HepG2 (cell line): ENCODE results near the gene HLA-DOA. TPM values are rescaled to one million over a fixed set of nuclear protein-coding genes. Genes with fewer than 3 reads are reported as not detected.

Experiments used
- ATAC-seq: fragments of 200-7000 bp; cut with Tn5 transposase; 3 replicates; pipeline ENCODE4 v1.9.1; 2020; ENCODE audit warnings: mild to moderate bottlenecking, moderate library complexity
- BruUV-seq: library from RNA; stranded (reverse); fragments of 400-500 nt; replicated peaks from 2 replicates; lab custom pipeline; 2021; lab: Mats Ljungman, UMichigan
- CTCF ChIA-PET: fragments of 300-600 bp; formaldehyde crosslinking; extraction: SDS; loops from one replicate; lab custom pipeline; 2021; ENCODE audit warnings: low total read pairs, inconsistent platforms, low intra/inter-chr PET ratio; lab: Yijun Ruan, JAX
- POLR2A ChIA-PET: fragments of 350-600 bp; sonication (Branson Sonifier 250); formaldehyde crosslinking; loops from one replicate; lab custom pipeline; 2020; ENCODE audit warnings: antibody characterized with exemption, inconsistent platforms; lab: Yijun Ruan, JAX
- DNase-seq: peaks from one replicate; pipeline ENCODE4 v3.0.0-alpha.2; 2015; ENCODE audit warnings: low spot score
- FAIRE-seq: peaks from 3 replicates; lab custom pipeline; 2011; peaks lifted over from hg19 to GRCh38; lab: Jason Lieb, UNC
- H2AFZ ChIP-seq: one replicate; pipeline ENCODE4 v1.6.1; 2011; ENCODE audit warnings: low read length, inconsistent platforms
- H3K27ac ChIP-seq: fragments of 300-600 bp; 3 replicates; pipeline ENCODE4 v1.8.0; 2011; ENCODE audit warnings: mixed run types, mild to moderate bottlenecking, mixed read lengths, low read length, inconsistent platforms; ENCODE audit not compliant: insufficient read depth; ENCODE audit errors: extremely low read length
- H3K27me3 ChIP-seq, 2 experiments: fragments of 200-600 bp in 1 of 2; 2 replicates in 1 of 2; 3 replicates in 1 of 2; pipeline versions ENCODE4 v1.6.0 to v1.8.0; 2011; ENCODE audit warnings: low read length in 2 of 2, mild to moderate bottlenecking in 2 of 2, moderate library complexity in 2 of 2, inconsistent platforms in 1 of 2; ENCODE audit not compliant: insufficient read depth in 2 of 2, control insufficient read depth in 1 of 2
- H3K36me3 ChIP-seq, 2 experiments: fragments of 200-600 bp in 1 of 2; replicated peaks in 1 of 2; 2 replicates in 1 of 2; 3 replicates in 1 of 2; pipeline versions ENCODE4 v1.5.1 to v1.8.0; 2011; ENCODE audit warnings: low read length in 2 of 2, inconsistent platforms in 1 of 2; ENCODE audit not compliant: insufficient read depth in 2 of 2, control insufficient read depth in 1 of 2
- H3K4me1 ChIP-seq: 2 replicates; pipeline ENCODE4 v1.5.1; 2012; ENCODE audit warnings: low read length, inconsistent platforms; ENCODE audit not compliant: insufficient read depth
- H3K4me2 ChIP-seq: 2 replicates; pipeline ENCODE4 v1.6.0; 2011; ENCODE audit warnings: low read depth, low read length, inconsistent platforms
- H3K4me3 ChIP-seq, 3 experiments: fragments of 200-600 bp in 1 of 3; sonication (generic), shearing (Covaris generic) in 1 of 3; replicated peaks in 1 of 3; 2 replicates each; pipeline ENCODE4 v1.5.1; 2011 to 2016; ENCODE audit warnings: low read length in 3 of 3, inconsistent platforms in 2 of 3, low read depth in 2 of 3, mild to moderate bottlenecking in 2 of 3, control low read depth in 1 of 3, mixed read lengths in 1 of 3; ENCODE audit not compliant: insufficient read depth in 1 of 3
- H3K79me2 ChIP-seq: one replicate; pipeline ENCODE4 v1.6.1; 2011; ENCODE audit warnings: low read length, inconsistent platforms; ENCODE audit not compliant: insufficient read depth
- H3K9ac ChIP-seq: 2 replicates; pipeline ENCODE4 v1.6.0; 2011; ENCODE audit warnings: mild to moderate bottlenecking, low read depth, low read length, inconsistent platforms; ENCODE audit not compliant: insufficient read depth
- H3K9me3 ChIP-seq: 2 replicates; pipeline ENCODE4 v1.5.1; 2012; ENCODE audit warnings: mild to moderate bottlenecking, low read length
- H4K20me1 ChIP-seq: 2 replicates; pipeline ENCODE4 v1.6.0; 2011; ENCODE audit warnings: inconsistent platforms, mild to moderate bottlenecking, low read length, moderate library complexity; ENCODE audit not compliant: insufficient read depth
- ARID4A ChIP-seq: sonication (generic); formaldehyde crosslinking; IDR thresholded peaks from 2 replicates; pipeline ENCODE4 v1.5.0; 2020; ENCODE audit warnings: mild to moderate bottlenecking, missing genetic modification reagents, borderline replicate concordance
- HNRNPUL1 ChIP-seq: fragments of 200-400 bp; formaldehyde crosslinking; IDR thresholded peaks from 2 replicates; pipeline ENCODE4 v1.6.1; 2017; ENCODE audit warnings: low read depth, mild to moderate bottlenecking, low read length, moderate library complexity
- KDM2A ChIP-seq: sonication (generic); formaldehyde crosslinking; IDR thresholded peaks from 2 replicates; pipeline ENCODE4 v1.4.0; 2020; ENCODE audit warnings: low read depth, missing genetic modification reagents, borderline replicate concordance
- NONO ChIP-seq, 2 experiments: fragments of 450-650 bp in 1 of 2; sonication (generic) in 1 of 2; formaldehyde crosslinking in 1 of 2; IDR thresholded peaks in 1 of 2; conservative IDR thresholded peaks in 1 of 2; 2 replicates each; pipeline versions ENCODE4 v1.6.1 to v1.8.0; 2017 to 2022; ENCODE audit warnings: mild to moderate bottlenecking in 1 of 2, missing genetic modification reagents in 1 of 2, moderate library complexity in 1 of 2
- POLR2A ChIP-seq, 2 experiments: IDR thresholded peaks; 2 replicates each; pipeline ENCODE4 v1.6.1; 2011; ENCODE audit warnings: low read depth in 2 of 2, low read length in 2 of 2, mild to moderate bottlenecking in 1 of 2, moderate library complexity in 1 of 2; ENCODE audit not compliant: insufficient read depth in 1 of 2
- POLR2AphosphoS2 ChIP-seq: IDR thresholded peaks from 2 replicates; pipeline ENCODE4 v1.6.1; 2011; ENCODE audit warnings: low read depth, low read length, improper control_type of control experiment
- POLR2AphosphoS5 ChIP-seq: IDR thresholded peaks from 2 replicates; pipeline ENCODE4 v1.6.1; 2012; ENCODE audit warnings: low read depth, low read length
- POLR2G ChIP-seq: fragments of 200-400 bp; formaldehyde crosslinking; IDR thresholded peaks from 2 replicates; pipeline ENCODE4 v1.6.1; 2018; ENCODE audit warnings: mild to moderate bottlenecking, low read depth, low read length, moderate library complexity
- RBM22 ChIP-seq: fragments of 200-400 bp; formaldehyde crosslinking; optimal IDR thresholded peaks from 2 replicates; pipeline ENCODE3; 2017; ENCODE audit warnings: mild to moderate bottlenecking, low read length, moderate library complexity
- ZFP36L1 ChIP-seq: sonication (generic); formaldehyde crosslinking; IDR thresholded peaks from 2 replicates; pipeline ENCODE4 v1.8.0; 2022; ENCODE audit warnings: mild to moderate bottlenecking, missing genetic modification reagents, moderate library complexity
- WGBS: methylation state at CpG from one replicate; pipeline ENCODE4 v1.1.6; 2017; ENCODE audit warnings: low lambda C conversion rate; 5-methylcytosine and 5-hydroxymethylcytosine counted together
- in situ Hi-C: cut with HindIII; loops from 2 replicates; pipeline ENCODE4 v1.10.0; 2017; ENCODE audit warnings: low pct_unique_long_range_greater_than_20kb; ENCODE audit not compliant: extremely low pct_ligation_motif_present
- intact Hi-C: fragments of 100-400 bp; cut with micrococcal nuclease; formaldehyde crosslinking; loops from one replicate; pipeline ENCODE4 v1.10.0; 2022; ENCODE audit not compliant: unreplicated experiment
- polyA plus RNA-seq, 8 experiments: library from polyadenylated mRNA; depleted of rRNA in 3 of 8; stranded (reverse) in 7 of 8; unstranded in 1 of 8; fragments of >200 nt; fragmentation: Illumina TruSeq in 4 of 8; extraction: Trizol in 4 of 8; gene quantifications; 2 replicates each; pipeline versions ENCODE4 v1.2.1 to v1.2.3, GENCODE V29; 2011 to 2016; ENCODE audit warnings: low read depth in 4 of 8, missing spikeins in 1 of 8, mixed read lengths in 1 of 8; ENCODE audit not compliant: insufficient read depth in 1 of 8
- total RNA-seq, 5 experiments: library from RNA; depleted of rRNA; stranded (reverse); fragments of >200 nt; fragmentation: Illumina TruSeq; extraction: Trizol; gene quantifications; 2 replicates each; pipeline ENCODE4 v1.2.3, GENCODE V29; 2016; ENCODE audit warnings: low read depth in 1 of 5

Gene HLA-DOA
- total and polyA plus RNA-seq, 2 of the 13 experiments (the other 11 are each of a cell fraction or from before 2014, with no cell fraction given): 0.03 to 0.09 TPM

GRCh38 chr6:32979720-32980487 lies 29.5 kb downstream of the HLA-DOA start:
- Histone ChIP-seq H3K4me2 (no peak overlapping the region), H3K4me1 (peaks cover 38% of the 10 kb centered on the region), H3K79me2 (peaks cover 28% of the 10 kb centered on the region), H3K27ac (no peak overlapping the region)
- 0 out of 2 replicates have a peak, but pooled peaks have one; percentile 4 for TF ChIP-seq KDM2A
- TF ChIP-seq POLR2AphosphoS2: 0 out of 2 replicates have a peak, but pooled peaks have one; percentile 4
- peak; percentile 20; the same call in 1 of the 2 replicates for TF ChIP-seq ARID4A (CRISPR knock-in tag)
- peak; percentile 99 for TF ChIP-seq RBM22
- TF ChIP-seq POLR2G: peak; percentile 61
- peak; percentile 3; the same call in 1 of the 2 replicates for TF ChIP-seq POLR2AphosphoS5
- TF ChIP-seq ZFP36L1: 0 out of 2 replicates have a peak, but pooled peaks have one; percentile 28
- TF ChIP-seq POLR2A (IDR thresholded peaks at IDR 0.05; ENCODE audit: insufficient read depth in 1 of 2, low read depth in 2 of 2, low read length in 2 of 2): peak; percentile 50 to 52; a peak in 2 of 4 replicates
- TF ChIP-seq NONO (IDR thresholded peaks at IDR 0.05): no peak
- no peak for TF ChIP-seq NONO (CRISPR knock-in tag; conservative IDR thresholded peaks at IDR 0.05)
- no peak for TF ChIP-seq HNRNPUL1
- TF ChIP-seq, all 625 proteins: peak for 8
- H3K27me3 ChIP-seq: no peaks in the 10 kb centered on the region
- CTCF ChIA-PET: no interaction called here
- in situ Hi-C loops: loop anchor here (5.0 kb wide), 2 partner anchors 43 to 88 kb away; no protein-coding TSS in a partner anchor
- H4K20me1 ChIP-seq: peaks cover 78% of the 10 kb centered on the region
- BruUV-seq: no TSS peak
- DNase-seq (no peak), ATAC-seq (no peak), FAIRE-seq (no peak)
- H3K4me3 ChIP-seq: no peak overlapping the region
- WGBS: 97% methylated on average over 12 of the region's 12 CpGs
- peaks cover 41 to 62% of the 10 kb centered on the region in 2 experiments for H3K36me3 ChIP-seq
- H3K9ac ChIP-seq: no peak overlapping the region
- POLR2A ChIA-PET: interaction anchor here (1.0 to 10.2 kb wide), 6 partner anchors 8 to 269 kb away, joined by 3 to 305 read pairs (median 6); partner anchors contain the start of genes BRD2 and TAP2
- intact Hi-C loops: no loop called here
- no peaks in the 10 kb centered on the region for H3K9me3 ChIP-seq
- H2AFZ ChIP-seq: no peak overlapping the region
